Activated naive CD4-positive, alpha-beta T cell treated with anti-CD3 and anti-CD28 coated beads, Interleukin-2, amount 50 U/mL, for 72 hours (primary cell): ENCODE measurements around the gene ZDHHC13. TPM values are rescaled to one million over a fixed set of nuclear protein-coding genes. Genes with fewer than 3 reads are reported as not detected.

Source experiments
- ATAC-seq, 2 donors: fragments of 150-1000 bp; cut with Tn5 transposase; 2 replicates each; pipeline ENCODE4 v1.10.0; 2021; ENCODE audit warnings: mild to moderate bottlenecking in 2 of 2, moderate library complexity in 2 of 2
- DNase-seq, 2 donors: peaks; one replicate each; pipeline ENCODE4 v3.0.0; 2021 to 2022; ENCODE audit warnings: low spot score in 2 of 2
- H3K27ac Mint-ChIP-seq, 2 donors: one replicate each; pipeline ENCODE4 v1.8.0; 2022; ENCODE audit warnings: mild to moderate bottlenecking in 2 of 2, mixed read lengths in 2 of 2
- H3K36me3 Mint-ChIP-seq, 2 donors: one replicate each; pipeline ENCODE4 v1.8.0; 2022; ENCODE audit warnings: mixed read lengths in 2 of 2
- H3K9me3 Mint-ChIP-seq, 2 donors: one replicate each; pipeline ENCODE4 v1.8.0; 2022; ENCODE audit warnings: mixed read lengths in 2 of 2
- total RNA-seq, 2 donors: library from RNA; stranded (reverse); gene quantifications; one replicate each; pipeline ENCODE4 v1.2.3, GENCODE V29; 2022

The ZDHHC13 gene
- total RNA-seq, 2 donors from 2014 or later: 24.0 to 28.3 TPM

DNA sequence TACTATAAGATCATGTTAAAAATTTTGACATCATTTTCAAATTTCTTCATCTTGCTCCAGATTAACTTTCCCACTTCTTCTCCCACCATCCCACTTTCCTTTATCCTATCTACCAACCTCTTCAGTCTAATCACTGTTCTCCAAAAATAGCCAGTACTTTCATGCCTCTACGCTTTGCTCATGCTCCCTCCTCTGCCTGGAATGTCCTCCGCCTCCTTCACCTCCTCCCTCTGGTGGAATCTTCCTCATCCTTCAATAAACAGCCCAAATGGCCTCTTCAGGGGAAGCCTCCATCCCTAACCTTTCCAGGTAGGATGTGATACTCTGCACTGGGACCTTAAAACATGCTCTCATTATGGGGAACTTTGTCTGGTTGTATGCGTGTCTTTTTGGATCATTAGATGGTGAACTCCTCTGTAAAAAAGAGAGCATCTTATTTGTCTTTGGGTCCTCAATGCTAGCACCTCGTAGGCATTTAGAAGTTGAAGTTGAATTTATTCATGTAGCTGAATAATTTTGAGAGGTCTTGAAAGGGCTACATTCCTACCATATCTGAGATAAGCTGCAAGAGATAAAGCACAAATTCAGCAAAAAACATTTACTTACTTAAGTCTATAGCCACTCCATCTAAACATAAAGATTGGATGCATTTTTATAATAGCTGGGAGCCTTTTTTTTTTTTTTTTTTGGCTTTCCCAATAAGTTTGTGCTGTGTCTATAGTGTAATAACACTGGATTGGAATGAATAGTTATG, 92.8 kb downstream of the ZDHHC13 start:
- ATAC-seq: no peak
- Mint-ChIP-seq H3K27ac (no peak overlapping the region), H3K9me3 (no peaks in the 10 kb centered on the region), H3K36me3 (no peaks in the 10 kb centered on the region)
- no peak for DNase-seq

- ATAC-seq (no peak), DNase-seq (no peak)
- Mint-ChIP-seq H3K36me3 (no peaks in the 10 kb centered on the region), H3K9me3 (no peaks in the 10 kb centered on the region), H3K27ac (no peak overlapping the region)
Observed at GRCh38 chr11:19216021-19216420, 99.1 kb downstream of the ZDHHC13 start.

DNA sequence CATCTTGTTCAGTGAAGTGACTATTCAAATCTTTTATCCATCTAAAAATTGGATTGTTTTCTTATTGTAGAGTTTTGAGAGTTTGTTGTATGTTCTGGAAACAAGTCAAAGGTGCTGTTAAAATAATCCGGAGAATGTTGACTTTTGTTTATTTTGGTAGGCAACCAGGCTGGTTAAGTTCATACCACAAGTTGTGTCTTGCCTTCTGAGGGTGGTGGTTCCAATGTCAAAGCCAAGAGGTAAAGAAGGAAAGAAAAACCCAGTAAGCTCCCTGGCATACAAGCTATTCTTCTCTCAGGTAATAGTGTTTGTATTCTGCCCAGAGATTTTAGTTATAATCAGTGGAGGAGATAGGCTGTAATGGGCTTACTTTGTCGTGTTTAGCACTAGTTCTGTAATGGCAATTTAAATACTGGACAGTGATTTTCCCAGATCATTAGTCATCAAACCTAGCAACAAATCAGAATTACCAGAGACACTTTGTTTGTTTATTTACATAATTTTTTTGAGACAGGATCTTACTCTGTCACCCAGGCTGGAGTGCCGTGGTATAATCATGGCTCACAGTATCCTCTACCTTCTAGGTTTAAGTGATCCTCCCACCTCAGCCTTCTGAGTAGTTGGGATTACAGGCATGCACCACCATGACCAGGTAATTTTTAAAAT, 99.9 kb downstream of the ZDHHC13 start:
- no peak overlapping the region for H3K27ac Mint-ChIP-seq
- ATAC-seq (no peak), DNase-seq (no peak)
- no peaks in the 10 kb centered on the region for H3K36me3 Mint-ChIP-seq
- H3K9me3 Mint-ChIP-seq: no peaks in the 10 kb centered on the region

DNA sequence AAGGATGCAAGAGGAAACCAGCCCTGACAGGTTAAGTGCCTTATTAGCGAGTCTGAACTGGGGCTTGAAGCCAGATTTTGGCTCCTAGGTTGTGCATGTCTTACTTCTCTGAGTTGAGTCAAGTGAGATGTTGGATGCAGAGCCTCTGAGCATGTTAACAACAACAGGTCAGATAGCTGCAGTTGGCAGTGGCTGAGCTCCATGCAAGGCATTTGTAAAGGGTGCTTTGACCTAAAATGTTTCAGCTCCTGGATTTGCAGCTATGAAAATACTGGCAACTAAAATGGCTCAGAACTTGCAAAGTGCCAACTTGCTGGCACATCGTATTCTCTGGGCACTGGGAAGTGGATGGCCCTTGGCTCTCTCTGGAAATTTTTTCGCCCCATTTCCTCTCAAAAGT, 101.2 kb downstream of the ZDHHC13 start:
- ATAC-seq: no peak
- no peaks in the 10 kb centered on the region for H3K36me3 Mint-ChIP-seq
- no peak for DNase-seq
- no peaks in the 10 kb centered on the region for H3K9me3 Mint-ChIP-seq
- no peak overlapping the region for H3K27ac Mint-ChIP-seq

DNA sequence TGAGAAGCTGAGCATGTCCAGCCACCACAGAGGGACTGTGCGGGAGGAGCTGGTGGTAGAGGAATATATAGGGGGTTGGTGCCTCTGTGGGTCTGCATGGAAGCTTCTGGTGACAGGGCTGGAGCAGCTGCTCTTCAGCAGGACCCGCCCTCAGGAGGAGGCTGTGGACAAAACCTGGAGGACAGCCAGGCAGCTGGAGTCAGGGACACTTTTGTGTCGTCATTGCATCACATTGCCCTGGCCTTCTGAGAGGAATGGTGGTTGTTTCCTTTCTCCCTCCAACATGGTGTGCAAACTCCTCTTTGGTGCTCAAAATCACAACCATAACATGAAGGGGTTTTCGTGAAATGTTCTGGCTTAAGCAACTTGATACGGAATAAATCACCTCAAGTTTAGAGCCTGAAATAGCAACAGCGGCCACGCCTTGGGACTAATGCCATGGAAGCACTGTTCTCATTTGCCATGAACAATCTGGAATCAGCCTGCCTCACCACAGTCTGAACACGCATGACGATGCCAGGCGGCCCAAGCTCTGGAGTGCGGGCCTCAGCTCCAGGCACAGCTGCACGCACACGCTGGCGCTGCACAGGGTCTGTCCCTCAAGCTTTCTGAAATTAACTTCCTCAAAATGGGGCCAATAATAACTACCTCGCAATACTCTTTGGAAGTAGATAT, 102.0 kb downstream of the ZDHHC13 start:
- DNase-seq: no peak
- ATAC-seq: no peak
- Mint-ChIP-seq H3K9me3 (no peaks in the 10 kb centered on the region), H3K36me3 (no peaks in the 10 kb centered on the region), H3K27ac (no peak overlapping the region)

DNA sequence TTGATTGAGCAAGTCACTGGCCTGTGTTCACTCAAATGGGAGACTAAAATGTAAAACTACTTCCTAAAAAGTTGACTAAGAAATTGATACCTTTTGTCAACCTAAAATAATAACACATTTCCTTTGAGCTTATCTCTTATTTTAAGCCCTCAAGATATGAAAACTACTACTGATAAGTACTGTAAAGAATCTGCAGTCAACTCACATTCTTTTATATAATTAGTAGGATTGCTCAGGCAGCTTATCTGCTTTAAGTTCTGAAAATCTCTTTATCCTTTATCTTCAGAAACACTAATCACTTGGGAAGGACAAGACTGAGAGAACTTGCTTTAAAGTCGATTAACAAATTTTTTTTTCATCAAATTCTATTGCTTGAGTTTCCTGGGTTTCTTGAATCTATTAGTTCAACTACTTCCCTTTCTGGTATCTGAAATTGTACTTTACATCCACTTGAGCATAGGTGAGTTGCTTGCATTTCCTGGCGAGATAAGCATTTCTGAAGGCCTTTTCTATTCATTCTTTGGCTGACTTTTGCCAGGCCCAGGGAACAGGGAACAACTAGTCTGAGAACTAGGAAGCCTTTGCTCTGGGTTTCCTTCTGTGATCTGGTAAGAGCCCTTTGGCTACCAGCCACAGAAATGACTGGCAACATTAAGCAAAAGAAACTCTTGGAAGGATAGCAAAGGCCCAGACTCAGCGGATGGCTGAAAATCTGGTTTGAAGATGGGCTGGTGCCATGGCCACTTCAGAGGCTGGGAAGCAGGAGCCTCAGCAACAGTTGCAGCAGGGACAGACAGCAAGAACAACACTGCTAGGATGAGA, 104.1 kb downstream of the ZDHHC13 start:
- ATAC-seq: no peak
- Mint-ChIP-seq H3K27ac (no peak overlapping the region), H3K9me3 (no peaks in the 10 kb centered on the region), H3K36me3 (peaks cover 12 to 19% of the 10 kb centered on the region in 2 donors)
- DNase-seq: no peak

GRCh38 chr11:19225123-19225522, 108.2 kb downstream of the ZDHHC13 start:
- ATAC-seq: no peak
- DNase-seq: no peak
- Mint-ChIP-seq H3K36me3 (peaks cover 12 to 40% of the 10 kb centered on the region in 2 donors), H3K9me3 (no peaks in the 10 kb centered on the region), H3K27ac (no peak overlapping the region)

GRCh38 chr11:19225581-19225980, 108.6 kb downstream of the ZDHHC13 start:
- Mint-ChIP-seq H3K27ac (no peak overlapping the region), H3K9me3 (no peaks in the 10 kb centered on the region), H3K36me3 (peaks cover 12 to 43% of the 10 kb centered on the region in 2 donors)
- ATAC-seq (no peak), DNase-seq (no peak)

Other genes starting within 250 kb of the ZDHHC13 start
- not detected for gene MRGPRX1, start 177.8 kb upstream of the ZDHHC13 start, total RNA-seq
- under 1 TPM in 1 of 2 donors, not detected in 1; 0.86 TPM for gene MRGPRX2, start 56.5 kb upstream of the ZDHHC13 start, total RNA-seq
- not detected for gene CSRP3, start 84.8 kb downstream of the ZDHHC13 start, total RNA-seq
- gene E2F8, start 123.8 kb downstream of the ZDHHC13 start, total RNA-seq: 10 to 100 TPM; 24.8 to 35.8 TPM